GM23248 (cell line): Measurements from ENCODE around the gene SLC25A11.

ENCODE experiments used
- EZH2 ChIP-seq: fragments of 200-600 bp; sonication (generic); IDR thresholded peaks from 2 replicates; pipeline ENCODE4 v1.6.1; 2018; ENCODE audit warnings: antibody characterized with exemption, mild to moderate bottlenecking; ENCODE audit not compliant: insufficient read depth, poor library complexity, severe bottlenecking
- EZH2phosphoT487 ChIP-seq: fragments of 200-600 bp; sonication (generic); IDR thresholded peaks from 2 replicates; pipeline ENCODE4 v1.6.1; 2018; ENCODE audit warnings: antibody characterized with exemption, moderate library complexity, mild to moderate bottlenecking, low read depth; ENCODE audit not compliant: insufficient read depth

DNA sequence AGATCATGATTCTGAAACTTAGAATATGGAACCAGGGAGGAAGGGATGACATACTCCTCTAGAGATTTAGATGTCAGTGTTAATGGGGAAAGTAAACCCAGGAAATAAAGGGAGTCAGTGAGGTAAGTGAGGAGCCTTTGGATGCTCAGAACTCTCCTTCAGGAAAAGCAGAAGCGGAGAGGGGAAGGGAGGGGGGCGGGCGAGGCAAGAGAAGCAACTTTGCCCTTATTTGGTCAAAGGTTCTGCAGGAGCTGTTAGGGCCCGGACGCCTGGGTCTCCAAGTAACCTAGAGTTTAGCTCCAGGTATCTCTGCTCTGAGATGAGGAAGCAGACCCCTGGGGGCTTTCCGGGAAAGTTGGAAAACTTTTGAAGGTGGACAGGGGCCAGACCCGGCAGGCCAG lies 7.2 kb upstream of the SLC25A11 start:
- no peak for TF ChIP-seq EZH2
- no peak for TF ChIP-seq EZH2phosphoT487
